Fibroblast of villous mesenchyme (primary cell): ENCODE results near the gene COL20A1. TPM values are rescaled to one million over a fixed set of nuclear protein-coding genes. Genes with fewer than 3 reads are reported as not detected.
"Not testable (repeated sequence)": the region's sequence is repeated elsewhere in the genome, so short reads cannot be mapped to it uniquely, and the experiment has no call there.

ENCODE experiments used
- DNase-seq: peaks from one replicate; pipeline ENCODE4 v3.0.0-alpha.2; 2010; ENCODE audit warnings: low read depth
- H3K4me3 ChIP-seq: 2 replicates; pipeline ENCODE4 v1.5.1; 2011; ENCODE audit warnings: low read depth, mild to moderate bottlenecking, low read length
- CTCF ChIP-seq: IDR thresholded peaks from 2 replicates; pipeline ENCODE4 v1.5.1; 2012; ENCODE audit warnings: low read depth, mild to moderate bottlenecking, low read length; ENCODE audit not compliant: insufficient read depth
- total RNA-seq: library from RNA; depleted of rRNA; stranded (reverse); fragments of >200 nt; gene quantifications from 2 replicates; pipeline ENCODE4 v1.2.3, GENCODE V29; 2012

COL20A1 gene
- total RNA-seq, 1 donor = under 0.01 TPM

DNA sequence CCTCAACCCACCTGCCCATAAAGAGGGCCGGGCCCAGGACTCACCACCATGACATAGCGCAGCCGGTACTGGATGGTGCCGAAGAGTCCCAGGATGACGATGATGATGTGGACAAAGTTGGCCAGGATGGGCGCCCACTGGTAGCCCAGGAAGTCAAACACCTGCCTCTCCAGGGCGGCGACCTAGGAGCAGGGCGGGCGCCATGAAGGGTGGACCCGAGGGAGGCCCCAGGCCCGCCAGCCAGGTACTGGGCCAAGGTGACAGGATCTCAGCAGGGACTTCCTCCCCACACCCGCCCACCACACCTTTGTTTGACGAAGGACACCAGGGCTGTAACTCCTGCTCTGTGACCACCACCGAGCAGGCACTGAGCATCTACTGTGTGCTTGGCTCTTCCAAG lies 43.1 kb upstream of the COL20A1 start:
- no peak for TF ChIP-seq CTCF
- no peak for DNase-seq
- no peak overlapping the region for H3K4me3 ChIP-seq

DNA sequence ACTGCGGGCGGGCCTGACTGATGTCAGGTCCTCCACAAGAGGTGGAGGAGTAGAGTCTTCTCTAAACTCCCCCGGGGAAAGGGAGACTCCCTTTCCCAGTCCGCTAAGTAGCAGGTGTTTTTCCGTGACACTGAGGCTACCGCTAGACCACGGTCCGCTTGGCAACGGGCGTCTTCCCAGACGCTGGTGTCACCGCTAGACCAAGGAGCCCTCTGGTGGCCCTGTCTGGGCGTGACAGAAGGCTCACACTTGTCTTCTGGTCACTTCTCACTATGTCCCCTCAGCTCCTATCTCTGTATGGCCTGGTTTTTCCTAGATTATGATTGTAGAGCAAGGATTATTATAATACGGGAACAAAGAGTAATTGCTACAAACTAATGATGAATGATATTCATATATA lies 41.6 kb upstream of the COL20A1 start:
- peak; percentile 31 for TF ChIP-seq CTCF
- DNase-seq, H3K4me3 ChIP-seq: not testable (repeated sequence)

GRCh38 chr20:63252284-63252711 lies 40.7 kb upstream of the COL20A1 start:
- H3K4me3 ChIP-seq = no peak overlapping the region
- DNase-seq = no peak
- TF ChIP-seq CTCF = no peak

DNA sequence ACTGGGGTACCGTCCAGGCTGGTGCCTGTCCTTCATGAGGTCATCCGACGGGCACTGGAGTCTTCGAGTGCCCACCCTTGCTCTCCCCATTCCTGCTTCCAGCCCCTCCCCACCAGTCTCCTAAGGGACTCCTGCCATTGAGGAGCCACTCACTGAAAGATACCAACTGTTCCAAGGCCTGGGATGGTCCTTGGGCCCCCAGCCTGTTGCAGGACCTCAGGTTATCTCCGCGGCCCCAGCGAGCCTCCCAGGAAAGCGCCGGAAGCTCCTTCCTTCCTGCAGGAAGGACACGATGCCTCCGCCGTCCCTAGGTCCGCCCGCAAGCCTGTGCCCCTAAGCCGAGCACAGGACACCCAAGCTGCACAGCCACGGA lies 39.9 kb upstream of the COL20A1 start:
- DNase-seq = no peak

DNA sequence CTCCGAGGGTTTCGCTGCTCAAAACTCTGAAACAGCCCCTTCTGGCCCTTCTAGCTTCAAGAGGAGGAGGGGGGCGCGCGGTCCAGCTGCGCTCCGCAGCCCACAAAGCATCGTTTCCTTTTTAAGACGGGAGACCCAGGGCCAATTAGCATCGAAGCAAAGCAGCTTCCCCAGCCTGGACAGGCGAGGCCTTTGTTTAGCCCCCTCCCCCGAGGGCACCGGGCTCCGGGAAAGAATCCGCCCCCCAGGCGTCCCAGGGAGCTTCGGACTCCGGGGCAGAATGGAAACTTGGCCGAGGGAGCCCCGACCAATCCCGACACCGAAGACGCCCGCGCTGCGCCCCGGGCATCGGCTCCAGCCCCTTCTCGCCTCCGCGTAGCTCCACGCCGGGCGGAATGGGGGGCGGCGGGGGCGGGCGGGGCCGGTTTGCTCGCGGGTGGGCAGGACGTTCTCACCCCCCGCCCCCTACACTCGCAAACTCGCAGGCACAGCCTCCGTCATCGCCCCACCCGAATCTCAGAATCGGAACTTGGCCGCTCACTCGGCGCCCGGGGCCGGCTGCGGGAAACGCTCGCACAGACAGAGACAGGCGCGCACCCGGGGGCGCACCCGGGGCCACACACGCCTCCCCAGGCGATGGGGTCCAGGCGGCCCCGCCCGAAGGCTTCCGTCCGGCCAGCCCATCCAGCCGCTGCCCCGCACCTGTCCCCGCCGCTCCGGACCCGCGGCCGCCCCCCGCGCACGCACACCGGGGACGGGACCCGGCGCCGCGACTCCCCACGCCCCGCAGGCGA lies 39.4 kb upstream of the COL20A1 start:
- peak overlapping the region; percentile 23 for H3K4me3 ChIP-seq
- TF ChIP-seq CTCF = no peak
- no peak for DNase-seq

More for the DNA sequence above, 39.9 kb upstream of the COL20A1 start:
- TF ChIP-seq CTCF = no peak
- peak overlapping the region; percentile 23 for H3K4me3 ChIP-seq

- H3K4me3 ChIP-seq = peak within 1 kb of the TSS; percentile 23
- no peak for DNase-seq
- TF ChIP-seq CTCF = no peak
Observed at GRCh38 chr20:63254232-63254605, 38.8 kb upstream of the COL20A1 start, which contains the start of gene NKAIN4. NKAIN4 (minus strand) TSS chr20:63254463; CDS start chr20:63254450, 13 bp downstream.
